Measurements from ENCODE around the gene STS.

STS gene

GRCh38 chrX:7146020-7146702, 1.4 kb upstream of the STS start:
- Histone ChIP-seq H3K27me3 (ENCODE audit: low read depth, low read length) (no peaks in the 10 kb centered on the region), H3K9ac (ENCODE audit: low read length) (no peak overlapping the region), H2AFZ (ENCODE audit: low read depth, low read length) (no peak overlapping the region), H3K4me2 (ENCODE audit: low read length) (peak overlapping the region; percentile 95), H3K4me1 (ENCODE audit: low read length) (peaks cover 20% of the 10 kb centered on the region), H3K4me3 (ENCODE audit: low read length) (no peak overlapping the region), H3K9me3 (ENCODE audit: insufficient read depth, low read length) (no peaks in the 10 kb centered on the region), H3K36me3 (replicated peaks; ENCODE audit: low read depth, low read length) (no peaks in the 10 kb centered on the region), H3K79me2 (ENCODE audit: low read length) (peaks cover 50% of the 10 kb centered on the region), H3K27ac (ENCODE audit: low read length) (no peak overlapping the region), H4K20me1 (ENCODE audit: insufficient read depth, low read length) (no peaks in the 10 kb centered on the region)
- TF ChIP-seq EZH2phosphoT487 (IDR thresholded peaks at IDR 0.05; ENCODE audit: low read depth): no peak
- TF ChIP-seq CTCF (IDR thresholded peaks at IDR 0.05; ENCODE audit: low read depth, low read length): no peak

- Histone ChIP-seq H2AFZ (ENCODE audit: low read depth, low read length) (peak overlapping the region; percentile 81), H3K36me3 (replicated peaks; ENCODE audit: low read depth, low read length) (no peaks in the 10 kb centered on the region), H3K9ac (ENCODE audit: low read length) (peak overlapping the region; percentile 95), H4K20me1 (ENCODE audit: insufficient read depth, low read length) (no peaks in the 10 kb centered on the region), H3K4me3 (ENCODE audit: low read length) (peak overlapping the region; percentile 97), H3K79me2 (ENCODE audit: low read length) (peaks cover 50% of the 10 kb centered on the region), H3K4me1 (ENCODE audit: low read length) (peaks cover 20% of the 10 kb centered on the region), H3K27ac (ENCODE audit: low read length) (peak overlapping the region; percentile 77), H3K9me3 (ENCODE audit: insufficient read depth, low read length) (no peaks in the 10 kb centered on the region), H3K27me3 (ENCODE audit: low read depth, low read length) (no peaks in the 10 kb centered on the region), H3K4me2 (ENCODE audit: low read length) (peak overlapping the region; percentile 95)
- TF ChIP-seq CTCF (IDR thresholded peaks at IDR 0.05; ENCODE audit: low read depth, low read length): no peak
- no peak for TF ChIP-seq EZH2phosphoT487 (IDR thresholded peaks at IDR 0.05; ENCODE audit: low read depth)
Observed at GRCh38 chrX:7146703-7147412, 654 bp upstream of the STS start.

- Histone ChIP-seq H3K9ac (ENCODE audit: low read length) (peak within 1 kb of the TSS; percentile 95), H3K9me3 (ENCODE audit: insufficient read depth, low read length) (no peaks in the 10 kb centered on the region), H3K4me1 (ENCODE audit: low read length) (peaks cover 20% of the 10 kb centered on the region), H3K27me3 (ENCODE audit: low read depth, low read length) (no peaks in the 10 kb centered on the region), H4K20me1 (ENCODE audit: insufficient read depth, low read length) (no peaks in the 10 kb centered on the region), H3K4me3 (ENCODE audit: low read length) (peak within 1 kb of the TSS; percentile 97), H3K36me3 (replicated peaks; ENCODE audit: low read depth, low read length) (no peaks in the 10 kb centered on the region), H3K4me2 (ENCODE audit: low read length) (peak within 1 kb of the TSS; percentile 95), H3K27ac (ENCODE audit: low read length) (peak within 1 kb of the TSS; percentile 77), H3K79me2 (ENCODE audit: low read length) (peaks cover 44% of the 10 kb centered on the region), H2AFZ (ENCODE audit: low read depth, low read length) (peak within 1 kb of the TSS; percentile 94)
- TF ChIP-seq CTCF (IDR thresholded peaks at IDR 0.05; ENCODE audit: low read depth, low read length) (peak; percentile 19), EZH2phosphoT487 (IDR thresholded peaks at IDR 0.05; ENCODE audit: low read depth) (no peak)
Observed at GRCh38 chrX:7147978-7148854, 704 bp downstream of the STS start, which contains the start of gene PUDP. Gene PUDP (minus strand): TSS chrX:7148153. CDS start chrX:7148113, 40 bp downstream.
